Activated naive CD4-positive, alpha-beta T cell treated with anti-CD3 and anti-CD28 coated beads for 36 hours (primary cell): Measurements from ENCODE around the gene CRHBP. TPM values are rescaled to one million over a fixed set of nuclear protein-coding genes. Genes with fewer than 3 reads are reported as not detected.
"Not testable (repeated sequence)": the region's sequence is repeated elsewhere in the genome, so short reads cannot be mapped to it uniquely, and the experiment has no call there.

Source experiments
- CTCF ChIA-PET: fragments of 350-600 bp; sonication (Branson Sonifier 250); formaldehyde crosslinking; loops from one replicate; lab custom pipeline; 2021; ENCODE audit warnings: antibody characterized with exemption; lab: Charles Lee
- DNase-seq: peaks from one replicate; pipeline ENCODE4 v3.0.0-alpha.2; 2020
- H3K27ac Mint-ChIP-seq: one replicate; pipeline ENCODE4 v1.8.0; 2021; ENCODE audit warnings: mild to moderate bottlenecking, mixed read lengths
- H3K27me3 Mint-ChIP-seq: one replicate; pipeline ENCODE4 v1.8.0; 2021; ENCODE audit warnings: low read depth, mixed read lengths
- H3K36me3 Mint-ChIP-seq: one replicate; pipeline ENCODE4 v1.8.0; 2021; ENCODE audit warnings: low read depth, mixed read lengths
- H3K4me1 Mint-ChIP-seq: one replicate; pipeline ENCODE4 v1.8.0; 2021; ENCODE audit warnings: low read depth, mixed read lengths
- H3K4me3 Mint-ChIP-seq: one replicate; pipeline ENCODE4 v1.8.0; 2021; ENCODE audit warnings: mild to moderate bottlenecking, moderate library complexity, mixed read lengths
- H3K9me3 Mint-ChIP-seq: one replicate; pipeline ENCODE4 v1.8.0; 2021; ENCODE audit warnings: mixed read lengths
- intact Hi-C: fragments of 100-400 bp; cut with micrococcal nuclease; formaldehyde crosslinking; loops from one replicate; pipeline ENCODE4 v1.15.1; 2023
- total RNA-seq, 2 experiments: library from RNA; stranded (reverse); gene quantifications; one replicate each; pipeline ENCODE4 v1.2.3, GENCODE V29; 2021

Gene CRHBP
- total RNA-seq, 2 experiments from 2014 or later, result 0.38 TPM; not detected in 1

DNA sequence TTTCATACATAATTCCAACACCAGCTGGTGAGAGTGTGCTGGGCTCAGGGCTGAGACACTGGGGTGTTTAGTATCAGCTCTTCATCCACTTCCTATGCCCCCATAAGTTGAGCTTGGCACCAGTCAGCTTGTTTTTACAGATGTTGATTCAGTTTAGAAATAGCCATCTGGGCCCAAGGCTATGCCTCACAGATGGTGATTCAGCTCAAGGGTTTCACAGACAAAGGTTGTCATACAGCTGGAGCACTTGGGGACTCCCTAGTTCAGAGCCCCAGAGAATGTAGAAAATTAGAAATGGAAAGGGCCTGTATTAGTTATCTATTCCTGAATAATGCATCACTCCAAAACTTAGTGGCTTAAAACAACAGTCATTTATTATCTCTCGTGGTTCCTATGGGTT, 10.3 kb upstream of the CRHBP start:
- intact Hi-C loops, result no loop called here
- no peaks in the 10 kb centered on the region for H3K9me3 Mint-ChIP-seq
- CTCF ChIA-PET, result interaction anchor here (0.7 kb wide), 1 partner anchor 20 kb away, joined by 4 read pairs; no protein-coding TSS in a partner anchor
- no peaks in the 10 kb centered on the region for H3K36me3 Mint-ChIP-seq
- H3K4me3 Mint-ChIP-seq, result no peak overlapping the region
- DNase-seq, result no peak
- peaks cover 5% of the 10 kb centered on the region for H3K27me3 Mint-ChIP-seq
- H3K4me1 Mint-ChIP-seq, result no peaks in the 10 kb centered on the region
- no peak overlapping the region for H3K27ac Mint-ChIP-seq

DNA sequence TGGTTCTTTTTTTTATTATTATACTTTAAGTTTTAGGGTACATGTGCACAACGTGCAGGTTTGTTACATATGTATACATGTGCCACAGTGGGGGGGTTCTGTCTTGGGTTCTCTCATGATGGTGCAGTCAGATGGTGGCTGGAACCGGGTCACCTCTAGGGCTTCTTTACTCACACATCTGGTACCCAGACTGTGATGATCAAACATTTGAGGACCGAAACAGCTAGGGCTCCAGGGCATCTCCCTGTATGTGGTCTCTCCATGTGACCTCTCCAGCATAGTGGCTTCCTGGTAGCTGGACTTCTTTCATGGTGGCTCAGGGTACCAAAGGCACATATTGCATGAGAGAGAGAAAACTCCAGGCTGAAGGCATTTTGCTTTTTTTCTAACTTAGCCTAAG, 9.8 kb upstream of the CRHBP start:
- Mint-ChIP-seq H3K27me3 (peaks cover 5% of the 10 kb centered on the region), H3K36me3 (no peaks in the 10 kb centered on the region), H3K4me1 (no peaks in the 10 kb centered on the region), H3K27ac (no peak overlapping the region), H3K9me3 (no peaks in the 10 kb centered on the region), H3K4me3 (no peak overlapping the region)
- DNase-seq, result no peak
- CTCF ChIA-PET, result interaction anchor here (0.7 kb wide), 1 partner anchor 19 kb away, joined by 4 read pairs; no protein-coding TSS in a partner anchor
- intact Hi-C loops, result no loop called here

DNA sequence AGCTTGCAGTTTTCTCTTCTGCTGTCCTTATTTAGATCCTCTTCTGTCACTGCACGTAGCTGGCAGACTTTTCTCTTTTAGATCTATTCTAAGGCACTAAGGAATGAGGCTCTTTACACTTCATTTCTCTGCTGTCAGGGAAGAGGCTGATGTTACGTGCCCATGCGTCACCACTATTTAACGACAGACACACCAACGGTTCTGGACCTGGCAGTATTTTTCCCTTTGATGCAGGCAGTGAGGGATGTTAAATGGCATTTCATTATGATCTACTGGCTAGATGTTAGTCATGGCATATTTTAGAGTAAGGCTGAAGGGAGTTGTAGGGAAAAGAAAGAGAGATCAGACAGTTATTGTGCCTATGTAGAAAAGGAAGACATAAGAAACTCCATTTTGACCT, 8.2 kb upstream of the CRHBP start:
- DNase-seq, result no peak
- no peak overlapping the region for H3K27ac Mint-ChIP-seq
- intact Hi-C loops, result no loop called here
- no peaks in the 10 kb centered on the region for H3K9me3 Mint-ChIP-seq
- H3K36me3 Mint-ChIP-seq, result no peaks in the 10 kb centered on the region
- no peaks in the 10 kb centered on the region for H3K4me1 Mint-ChIP-seq
- peaks cover 5% of the 10 kb centered on the region for H3K27me3 Mint-ChIP-seq
- CTCF ChIA-PET, result no interaction called here
- H3K4me3 Mint-ChIP-seq, result no peak overlapping the region

DNA sequence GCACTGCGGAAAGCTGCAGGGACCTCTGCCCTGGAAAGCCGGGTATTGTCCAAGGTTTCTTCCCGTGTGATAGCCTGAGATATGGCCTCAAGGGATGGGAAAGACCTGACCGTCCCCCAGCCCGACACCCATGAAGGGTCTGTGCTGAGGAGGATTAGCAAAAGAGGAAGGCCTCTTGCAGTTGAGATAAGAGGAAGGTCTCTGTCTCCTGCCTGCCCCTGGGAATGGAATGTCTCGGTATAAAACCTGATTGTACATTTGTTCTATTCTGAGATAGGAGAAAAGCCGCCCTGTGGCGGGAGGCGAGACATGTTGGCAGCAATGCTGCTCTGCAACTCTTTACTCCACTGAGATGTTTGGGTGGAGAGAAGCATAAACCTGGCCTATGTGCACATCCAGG, 7.6 kb upstream of the CRHBP start:
- H3K4me1 Mint-ChIP-seq, DNase-seq, H3K36me3 Mint-ChIP-seq, H3K27me3 Mint-ChIP-seq, CTCF ChIA-PET, H3K9me3 Mint-ChIP-seq, H3K4me3 Mint-ChIP-seq, H3K27ac Mint-ChIP-seq, intact Hi-C loops: not testable (repeated sequence)

DNA sequence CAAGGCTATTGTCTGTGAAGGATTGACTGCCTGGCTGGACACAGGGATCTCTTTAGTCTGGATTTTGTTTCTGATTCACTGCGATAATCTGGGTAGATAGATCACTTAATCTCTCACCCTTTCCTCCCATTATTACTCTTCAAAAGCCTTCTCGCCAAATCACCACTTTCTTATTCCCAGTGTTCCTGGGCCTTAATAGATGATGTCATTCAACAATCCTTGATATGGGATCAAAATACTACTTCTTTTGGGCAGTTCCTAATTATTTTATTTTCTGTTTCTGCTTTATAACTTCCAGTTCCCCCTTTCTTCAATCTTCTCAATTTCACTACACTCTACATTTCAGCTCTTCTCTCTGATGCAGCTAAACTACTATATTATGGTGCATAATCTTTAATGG, 6.8 kb upstream of the CRHBP start:
- Mint-ChIP-seq H3K4me1 (no peaks in the 10 kb centered on the region), H3K27ac (no peak overlapping the region), H3K27me3 (peaks cover 4% of the 10 kb centered on the region), H3K9me3 (no peaks in the 10 kb centered on the region), H3K4me3 (no peak overlapping the region), H3K36me3 (no peaks in the 10 kb centered on the region)
- intact Hi-C loops, result no loop called here
- CTCF ChIA-PET, result interaction anchor here (0.5 kb wide), 1 partner anchor 10 kb away, joined by 3 read pairs; no protein-coding TSS in a partner anchor
- no peak for DNase-seq

DNA sequence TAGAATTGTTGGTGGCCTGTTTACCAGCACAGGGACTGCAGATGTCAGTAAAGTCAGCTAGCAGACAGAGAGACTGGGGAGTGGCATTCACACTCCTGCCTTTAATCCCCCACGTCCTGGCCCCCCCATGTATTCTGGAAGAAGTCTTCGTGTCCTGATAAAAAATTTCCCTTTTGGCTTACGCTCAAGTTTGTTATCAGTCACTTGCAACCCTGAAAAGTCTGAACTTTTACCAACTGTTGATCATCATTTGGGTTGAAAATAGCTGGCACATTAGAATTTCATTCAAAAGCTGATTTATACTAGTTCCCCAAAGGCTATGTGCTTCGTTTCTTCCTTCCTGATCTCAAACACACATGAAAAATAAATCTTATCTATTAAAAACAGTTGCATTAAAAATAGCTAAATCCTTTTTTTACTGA, 5.8 kb upstream of the CRHBP start:
- intact Hi-C loops, result no loop called here
- no peak overlapping the region for H3K4me3 Mint-ChIP-seq
- no peaks in the 10 kb centered on the region for H3K4me1 Mint-ChIP-seq
- no peaks in the 10 kb centered on the region for H3K9me3 Mint-ChIP-seq
- H3K27me3 Mint-ChIP-seq, result peaks cover 6% of the 10 kb centered on the region
- H3K36me3 Mint-ChIP-seq, result no peaks in the 10 kb centered on the region
- H3K27ac Mint-ChIP-seq, result no peak overlapping the region
- CTCF ChIA-PET, result no interaction called here
- no peak for DNase-seq

DNA sequence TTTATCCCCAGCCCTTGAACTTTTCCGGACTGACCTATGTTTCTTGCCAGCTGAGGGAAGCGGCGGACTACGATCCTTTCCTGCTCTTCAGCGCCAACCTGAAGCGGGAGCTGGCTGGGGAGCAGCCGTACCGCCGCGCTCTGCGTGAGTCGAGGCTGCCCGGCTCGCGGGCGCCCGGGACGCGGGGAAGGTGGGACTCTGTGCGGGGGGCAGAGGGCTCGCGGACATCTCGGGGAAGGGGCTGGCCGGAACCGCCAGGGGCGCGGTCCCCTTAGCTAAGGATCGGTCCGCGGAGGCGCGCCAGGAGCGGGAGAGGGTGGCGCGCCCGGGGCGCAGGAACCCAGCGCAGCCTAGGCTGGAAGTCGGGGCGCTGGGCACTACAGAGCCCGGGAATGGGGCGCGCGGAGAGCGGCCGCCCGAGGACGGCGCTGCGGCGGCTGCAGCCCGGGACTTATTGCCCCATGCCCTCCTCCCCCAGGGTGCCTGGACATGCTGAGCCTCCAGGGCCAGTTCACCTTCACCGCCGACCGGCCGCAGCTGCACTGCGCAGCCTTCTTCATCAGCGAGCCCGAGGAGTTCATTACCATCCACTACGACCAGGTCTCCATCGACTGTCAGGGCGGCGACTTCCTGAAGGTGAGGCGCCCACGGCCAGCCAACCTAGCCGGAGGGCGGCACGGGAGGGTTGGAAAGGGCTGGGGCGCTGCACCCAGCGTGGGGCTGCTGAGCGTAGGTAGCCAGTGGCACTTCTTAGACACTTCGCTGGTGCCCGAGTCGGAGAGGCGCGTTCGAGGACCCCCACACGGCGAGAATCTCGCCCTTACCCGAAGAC, 922 bp downstream of the CRHBP start:
- DNase-seq, result no peak
- H3K4me1 Mint-ChIP-seq, result peaks cover 9% of the 10 kb centered on the region
- H3K9me3 Mint-ChIP-seq, result no peaks in the 10 kb centered on the region
- H3K36me3 Mint-ChIP-seq, result no peaks in the 10 kb centered on the region
- intact Hi-C loops, result no loop called here
- H3K27me3 Mint-ChIP-seq, result peaks cover 31% of the 10 kb centered on the region
- CTCF ChIA-PET, result interaction anchor here (1.0 kb wide), 1 partner anchor 84 kb away, joined by 3 read pairs; no protein-coding TSS in a partner anchor
- H3K27ac Mint-ChIP-seq, result no peak overlapping the region
- H3K4me3 Mint-ChIP-seq, result peak overlapping the region; percentile 16

DNA sequence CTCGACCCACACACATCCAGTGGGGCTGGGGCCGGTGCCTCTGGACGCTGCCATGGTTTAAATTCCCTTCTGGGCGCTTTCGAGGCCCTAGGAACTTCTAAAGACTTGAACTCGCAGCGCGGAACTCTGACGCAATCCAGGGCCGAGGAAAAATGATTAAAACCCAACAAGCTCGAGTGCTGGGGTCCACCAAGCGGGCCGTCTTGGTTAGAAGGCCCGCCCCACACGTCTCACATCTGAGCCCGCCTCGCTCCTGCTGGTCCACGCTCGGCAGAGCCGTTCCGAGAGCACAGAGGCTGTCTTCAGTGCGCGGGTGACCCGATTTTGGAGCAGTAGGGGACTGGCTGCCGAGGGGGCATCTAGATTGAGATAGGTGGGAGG, 1.5 kb downstream of the CRHBP start:
- Mint-ChIP-seq H3K27ac (no peak overlapping the region), H3K27me3 (peaks cover 31% of the 10 kb centered on the region), H3K36me3 (no peaks in the 10 kb centered on the region), H3K9me3 (no peaks in the 10 kb centered on the region), H3K4me3 (peak overlapping the region; percentile 16), H3K4me1 (peaks cover 11% of the 10 kb centered on the region)
- CTCF ChIA-PET, result interaction anchor here (1.0 kb wide), 1 partner anchor 84 kb away, joined by 3 read pairs; no protein-coding TSS in a partner anchor
- intact Hi-C loops, result no loop called here
- no peak for DNase-seq

DNA sequence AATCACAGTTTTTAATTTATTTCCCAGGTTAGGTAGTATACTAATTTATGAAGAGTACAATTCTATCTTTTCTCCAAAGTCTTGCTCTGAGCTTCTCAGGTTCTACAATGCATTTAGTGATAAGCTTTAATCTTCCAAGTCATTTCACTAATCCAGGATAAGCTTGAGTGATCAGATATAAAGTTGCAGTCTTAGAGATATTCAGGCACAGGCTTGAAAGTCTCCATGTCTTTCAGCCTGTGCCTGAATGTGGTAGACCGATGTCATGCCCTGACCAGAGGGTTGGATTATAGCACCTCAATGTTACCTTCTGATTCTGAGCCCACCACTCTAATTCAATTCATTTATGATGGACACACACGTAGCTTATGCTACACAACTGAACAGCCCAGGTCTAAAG, 3.2 kb downstream of the CRHBP start:
- Mint-ChIP-seq H3K9me3 (no peaks in the 10 kb centered on the region), H3K4me3 (no peak overlapping the region), H3K27ac (no peak overlapping the region), H3K4me1 (peaks cover 15% of the 10 kb centered on the region), H3K27me3 (peaks cover 31% of the 10 kb centered on the region), H3K36me3 (no peaks in the 10 kb centered on the region)
- DNase-seq, result no peak
- intact Hi-C loops, result no loop called here
- CTCF ChIA-PET, result interaction anchor here (0.6 to 0.7 kb wide), 2 partner anchors 10 to 20 kb away, joined by 3 read pairs; no protein-coding TSS in a partner anchor

DNA sequence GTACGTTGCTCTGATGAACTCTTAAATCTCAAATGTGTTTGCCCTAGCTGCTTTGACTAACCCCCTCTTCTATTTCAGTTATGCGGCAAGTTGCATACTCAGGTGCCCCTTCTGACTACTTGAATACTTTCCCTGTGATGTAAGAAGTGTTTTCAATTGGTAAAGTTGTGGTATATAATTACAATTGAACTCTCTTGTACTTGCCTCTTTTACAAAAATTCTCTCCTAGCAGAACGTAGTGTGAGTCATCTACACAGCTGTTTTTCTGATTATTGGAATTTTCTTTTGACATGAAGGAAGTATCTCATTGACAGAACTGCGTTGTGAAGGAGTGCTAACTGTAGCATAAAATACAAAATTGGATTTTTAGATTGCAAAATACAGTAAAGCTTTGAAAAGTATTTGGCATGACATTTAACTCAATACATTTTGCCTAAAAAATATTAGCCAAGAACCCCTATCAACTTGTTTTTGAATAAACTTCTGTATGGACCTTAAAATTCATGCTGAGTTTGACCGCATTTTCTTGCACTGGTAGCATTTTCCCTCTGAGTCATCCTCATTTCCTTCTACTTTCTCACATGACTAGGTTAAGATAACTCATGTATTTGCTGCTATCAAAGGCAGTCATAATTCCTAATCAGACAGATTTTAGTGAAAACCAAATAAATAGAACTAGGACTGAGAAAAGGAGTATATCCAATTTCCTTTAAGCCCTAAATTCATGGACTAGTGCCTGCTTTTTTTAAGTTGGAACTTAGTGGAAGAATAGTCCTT, 6.3 kb downstream of the CRHBP start:
- intact Hi-C loops, result no loop called here
- H3K4me1 Mint-ChIP-seq, result peaks cover 11% of the 10 kb centered on the region
- CTCF ChIA-PET, result interaction anchor here (0.6 kb wide), 1 partner anchor 1826 kb away, joined by 6 read pairs; no protein-coding TSS in a partner anchor
- no peaks in the 10 kb centered on the region for H3K36me3 Mint-ChIP-seq
- no peaks in the 10 kb centered on the region for H3K9me3 Mint-ChIP-seq
- peaks cover 16% of the 10 kb centered on the region for H3K27me3 Mint-ChIP-seq
- H3K27ac Mint-ChIP-seq, result no peak overlapping the region
- DNase-seq, result no peak
- no peak overlapping the region for H3K4me3 Mint-ChIP-seq

DNA sequence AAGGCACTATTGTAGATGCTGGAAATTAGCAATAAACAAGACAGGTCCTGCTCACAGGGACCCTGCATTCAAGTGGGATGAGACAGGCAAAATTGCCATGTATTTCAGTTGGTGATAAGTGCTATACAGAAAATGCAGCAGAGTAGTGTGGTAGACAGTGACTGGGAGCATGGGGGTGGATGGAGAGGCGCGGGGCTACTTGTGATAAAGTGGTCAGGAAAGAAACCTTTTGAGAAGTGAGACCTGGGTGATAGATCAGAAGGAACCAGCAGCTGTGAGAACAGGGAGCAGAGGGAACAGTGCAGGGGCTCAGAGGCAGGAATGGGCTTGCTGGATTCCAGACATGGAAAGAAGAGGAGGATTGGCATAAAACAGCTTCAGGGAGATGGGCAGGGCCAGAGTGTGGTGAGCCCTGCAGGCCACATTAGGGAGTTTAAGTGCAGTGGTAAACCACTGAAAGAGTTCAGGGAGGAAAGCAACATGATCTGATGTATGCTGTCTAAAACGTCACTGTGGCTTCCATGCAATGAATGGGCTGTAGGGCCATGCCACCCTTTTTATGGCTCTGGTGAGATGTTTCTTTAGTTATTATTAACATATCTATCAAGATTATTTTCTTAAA, 7.3 kb downstream of the CRHBP start:
- no peaks in the 10 kb centered on the region for H3K36me3 Mint-ChIP-seq
- intact Hi-C loops, result no loop called here

DNA sequence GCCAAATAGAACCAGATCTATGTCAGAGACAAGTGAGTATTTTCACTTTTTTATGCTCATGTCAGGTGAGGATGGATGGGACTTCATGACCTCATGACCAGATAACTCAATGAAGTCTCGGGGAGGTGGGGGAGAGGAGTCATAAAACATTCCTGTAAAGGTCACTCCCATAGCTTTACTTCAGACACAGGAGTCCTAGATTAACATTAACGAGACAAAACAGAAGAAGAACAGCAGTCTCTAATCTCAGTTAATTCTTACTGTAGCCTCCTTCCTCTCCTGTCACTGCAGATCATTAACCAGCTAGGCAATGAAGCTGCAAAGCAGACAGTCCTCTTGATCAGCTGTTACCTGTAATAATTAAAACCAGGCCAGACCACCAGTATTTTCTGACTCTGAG, 11.2 kb downstream of the CRHBP start:
- CTCF ChIA-PET, result interaction anchor here (0.7 kb wide), 1 partner anchor 105 kb away, joined by 3 read pairs; no protein-coding TSS in a partner anchor
- intact Hi-C loops, result no loop called here
- H3K9me3 Mint-ChIP-seq, result no peaks in the 10 kb centered on the region
- no peak for DNase-seq
- no peak overlapping the region for H3K4me3 Mint-ChIP-seq
- no peaks in the 10 kb centered on the region for H3K27me3 Mint-ChIP-seq
- no peak overlapping the region for H3K27ac Mint-ChIP-seq
- peaks cover 6% of the 10 kb centered on the region for H3K4me1 Mint-ChIP-seq
- H3K36me3 Mint-ChIP-seq, result no peaks in the 10 kb centered on the region

More for the DNA sequence above, 7.3 kb downstream of the CRHBP start:
- Mint-ChIP-seq H3K4me1 (peaks cover 6% of the 10 kb centered on the region), H3K27me3 (peaks cover 6% of the 10 kb centered on the region), H3K27ac (no peak overlapping the region), H3K4me3 (no peak overlapping the region), H3K9me3 (no peaks in the 10 kb centered on the region)
- DNase-seq, result no peak
- CTCF ChIA-PET, result no interaction called here
